Measurements from ENCODE around the gene HSD3B7.

The HSD3B7 gene

GRCh38 chr16:30980959-30981358, 4.0 kb upstream of the HSD3B7 start:
- no peak overlapping the region for H3K4me3 ChIP-seq (replicated peaks; ENCODE audit: low read depth, low read length)
- DNase-seq (ENCODE audit: extremely low read depth, low read depth), result no peak
- no peak for TF ChIP-seq CTCF (IDR thresholded peaks at IDR 0.05; ENCODE audit: low read depth, low read length, missing control alignments)

DNA sequence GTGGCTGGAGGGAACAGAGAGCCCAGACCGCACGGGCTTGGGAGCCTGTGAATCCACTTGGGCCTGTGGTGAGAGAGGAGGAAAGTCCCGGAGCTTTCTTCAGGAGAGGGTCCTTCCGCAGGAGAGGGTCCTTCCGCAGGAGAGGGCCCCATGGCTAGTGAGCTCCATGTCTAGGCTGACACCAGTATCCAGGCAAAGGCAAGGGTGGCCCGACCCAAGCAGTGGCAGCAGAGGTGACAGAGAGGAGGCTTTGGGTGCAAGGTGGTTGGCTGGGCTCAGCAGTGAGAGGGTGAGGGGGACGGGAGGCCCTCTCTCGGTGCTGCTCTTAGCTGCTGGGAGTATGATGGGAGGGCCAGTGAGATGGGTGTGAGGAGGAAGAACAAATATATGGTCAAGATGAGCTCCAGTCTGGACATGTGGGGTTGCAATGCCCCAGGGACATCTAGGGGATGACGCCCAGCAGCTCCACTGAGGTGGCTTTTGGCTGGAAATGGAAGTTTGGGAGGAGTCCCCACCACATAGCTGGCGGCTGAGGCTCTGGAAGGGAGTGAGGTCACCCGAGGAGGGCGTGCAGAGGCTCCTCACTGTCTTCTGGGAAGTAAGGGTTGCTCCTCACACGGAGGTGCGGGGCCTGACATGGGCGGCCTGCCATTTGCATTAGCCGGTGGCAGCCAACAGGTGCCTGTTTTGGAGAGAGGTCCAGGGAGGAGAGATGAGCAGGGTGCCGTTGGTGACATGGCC, 2.3 kb upstream of the HSD3B7 start:
- H3K4me3 ChIP-seq (replicated peaks; ENCODE audit: low read depth, low read length), result no peak overlapping the region
- no peak for TF ChIP-seq CTCF (IDR thresholded peaks at IDR 0.05; ENCODE audit: low read depth, low read length, missing control alignments)
- no peak for DNase-seq (ENCODE audit: extremely low read depth, low read depth)

DNA sequence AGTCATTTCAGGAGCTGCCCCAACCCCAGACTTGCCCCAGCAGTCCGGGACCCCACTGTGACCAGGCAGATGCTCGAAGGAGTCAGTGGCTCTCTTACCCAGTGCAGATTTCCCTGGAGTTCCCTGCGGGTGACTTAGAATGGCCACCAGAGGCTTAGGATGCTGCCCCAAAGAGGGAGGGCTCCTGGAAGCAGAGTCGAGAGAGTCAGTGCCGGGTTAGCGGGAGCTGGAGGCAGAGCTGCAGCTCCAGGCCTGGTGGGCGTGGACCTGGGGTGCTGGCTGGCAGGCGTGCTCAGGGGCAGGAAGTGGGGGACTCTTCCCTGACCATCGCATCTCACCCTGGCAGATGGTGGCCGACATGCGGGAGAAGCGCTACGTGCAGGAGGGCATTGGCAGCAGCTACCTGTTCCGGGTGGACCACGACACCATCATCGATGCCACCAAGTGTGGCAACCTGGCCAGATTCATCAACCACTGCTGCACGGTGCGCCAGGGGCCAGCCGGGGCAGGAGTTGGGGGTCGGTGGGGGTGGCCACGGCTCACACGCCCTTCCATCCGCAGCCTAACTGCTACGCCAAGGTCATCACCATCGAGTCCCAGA, 1.6 kb upstream of the HSD3B7 start:
- DNase-seq (ENCODE audit: extremely low read depth, low read depth), result no peak
- TF ChIP-seq CTCF (IDR thresholded peaks at IDR 0.05; ENCODE audit: low read depth, low read length, missing control alignments), result no peak
- H3K4me3 ChIP-seq (replicated peaks; ENCODE audit: low read depth, low read length), result no peak overlapping the region

DNA sequence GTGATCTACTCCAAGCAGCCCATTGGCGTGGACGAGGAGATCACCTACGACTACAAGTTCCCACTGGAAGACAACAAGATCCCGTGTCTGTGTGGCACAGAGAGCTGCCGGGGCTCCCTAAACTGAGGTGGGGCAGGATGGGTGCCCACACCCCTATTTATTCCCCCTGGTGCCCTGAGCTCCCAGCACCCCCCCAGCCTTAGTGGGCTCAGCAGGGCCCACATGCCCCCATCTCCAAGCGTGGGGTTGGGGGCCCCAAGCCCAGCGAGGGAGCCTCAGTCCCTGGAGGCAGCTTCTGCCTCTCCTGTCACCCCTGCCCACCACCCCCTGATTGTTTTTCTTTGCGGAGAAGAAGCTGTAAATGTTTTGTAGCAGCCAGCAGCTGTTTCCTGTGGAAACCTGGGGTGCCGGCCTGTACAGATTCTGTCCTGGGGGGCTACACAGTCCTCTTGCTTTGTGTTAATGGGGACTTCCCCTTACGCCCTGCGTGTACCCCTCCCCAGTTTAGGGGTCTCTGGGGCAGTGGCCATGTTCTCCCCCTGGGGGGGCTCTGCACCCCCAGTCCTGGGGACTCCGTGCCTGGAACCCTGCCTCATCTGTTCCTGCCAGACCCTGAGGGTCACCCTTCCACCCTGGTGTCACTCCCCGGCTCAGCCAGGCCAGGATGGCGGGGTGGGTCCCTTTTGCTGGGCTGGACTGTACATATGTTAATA, 953 bp upstream of the HSD3B7 start:
- no peak for TF ChIP-seq CTCF (IDR thresholded peaks at IDR 0.05; ENCODE audit: low read depth, low read length, missing control alignments)
- DNase-seq (ENCODE audit: extremely low read depth, low read depth), result no peak
- no peak overlapping the region for H3K4me3 ChIP-seq (replicated peaks; ENCODE audit: low read depth, low read length)

DNA sequence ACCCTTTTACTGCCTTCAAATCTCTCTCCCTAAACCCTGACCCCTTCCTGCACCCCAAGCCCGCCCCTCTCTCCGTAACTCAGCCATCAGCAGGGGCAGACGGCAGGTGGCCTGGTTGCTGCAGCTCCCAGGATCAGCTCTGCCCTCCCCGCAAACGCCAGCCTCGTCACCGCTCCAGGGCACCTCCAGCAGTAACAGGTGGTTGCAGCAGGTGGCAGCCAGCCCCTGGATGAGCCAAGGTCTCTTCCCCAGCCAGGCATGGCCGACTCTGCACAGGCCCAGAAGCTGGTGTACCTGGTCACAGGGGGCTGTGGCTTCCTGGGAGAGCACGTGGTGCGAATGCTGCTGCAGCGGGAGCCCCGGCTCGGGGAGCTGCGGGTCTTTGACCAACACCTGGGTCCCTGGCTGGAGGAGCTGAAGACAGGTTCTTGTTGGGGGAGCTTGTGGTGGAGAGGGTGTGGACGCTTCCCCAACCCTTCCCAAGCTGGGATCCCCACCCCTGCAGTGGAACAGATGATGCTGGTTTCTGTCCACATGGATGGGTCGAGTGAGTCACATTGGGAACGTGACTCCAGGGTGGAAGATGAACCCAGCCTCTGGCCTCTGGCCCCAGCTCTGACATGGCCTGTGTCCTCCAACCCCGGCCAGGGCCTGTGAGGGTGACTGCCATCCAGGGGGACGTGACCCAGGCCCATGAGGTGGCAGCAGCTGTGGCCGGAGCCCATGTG, 558 bp downstream of the HSD3B7 start:
- DNase-seq (ENCODE audit: extremely low read depth, low read depth), result no peak
- peak overlapping the region; percentile 30 for H3K4me3 ChIP-seq (replicated peaks; ENCODE audit: low read depth, low read length)
- no peak for TF ChIP-seq CTCF (IDR thresholded peaks at IDR 0.05; ENCODE audit: low read depth, low read length, missing control alignments)

- DNase-seq (ENCODE audit: extremely low read depth, low read depth), result no peak
- TF ChIP-seq CTCF (IDR thresholded peaks at IDR 0.05; ENCODE audit: low read depth, low read length, missing control alignments), result no peak
- no peak overlapping the region for H3K4me3 ChIP-seq (replicated peaks; ENCODE audit: low read depth, low read length)
Observed at GRCh38 chr16:30986129-30986991, 1.4 kb downstream of the HSD3B7 start.

Measured in HFF-Myc (cell line).